Activated CD8-positive, alpha-beta memory T cell treated with anti-CD3 and anti-CD28 coated beads for 36 hours (primary cell): ENCODE results near the gene CMYA5. TPM values are rescaled to one million over a fixed set of nuclear protein-coding genes. Genes with fewer than 3 reads are reported as not detected.

Experiments used
- CTCF ChIA-PET: fragments of 350-600 bp; sonication (Branson Sonifier 250); formaldehyde crosslinking; loops from one replicate; lab custom pipeline; 2021; ENCODE audit warnings: antibody characterized with exemption; lab: Charles Lee
- POLR2A ChIA-PET: fragments of 350-600 bp; sonication (Branson Sonifier 250); formaldehyde crosslinking; loops from one replicate; lab custom pipeline; 2021; ENCODE audit warnings: antibody characterized with exemption; lab: Charles Lee
- total RNA-seq, 2 experiments: library from RNA; stranded (reverse); gene quantifications; one replicate each; pipeline ENCODE4 v1.2.3, GENCODE V29; 2021

Gene CMYA5
- total RNA-seq, 2 experiments from 2014 or later, result 0.10 to 0.19 TPM

DNA sequence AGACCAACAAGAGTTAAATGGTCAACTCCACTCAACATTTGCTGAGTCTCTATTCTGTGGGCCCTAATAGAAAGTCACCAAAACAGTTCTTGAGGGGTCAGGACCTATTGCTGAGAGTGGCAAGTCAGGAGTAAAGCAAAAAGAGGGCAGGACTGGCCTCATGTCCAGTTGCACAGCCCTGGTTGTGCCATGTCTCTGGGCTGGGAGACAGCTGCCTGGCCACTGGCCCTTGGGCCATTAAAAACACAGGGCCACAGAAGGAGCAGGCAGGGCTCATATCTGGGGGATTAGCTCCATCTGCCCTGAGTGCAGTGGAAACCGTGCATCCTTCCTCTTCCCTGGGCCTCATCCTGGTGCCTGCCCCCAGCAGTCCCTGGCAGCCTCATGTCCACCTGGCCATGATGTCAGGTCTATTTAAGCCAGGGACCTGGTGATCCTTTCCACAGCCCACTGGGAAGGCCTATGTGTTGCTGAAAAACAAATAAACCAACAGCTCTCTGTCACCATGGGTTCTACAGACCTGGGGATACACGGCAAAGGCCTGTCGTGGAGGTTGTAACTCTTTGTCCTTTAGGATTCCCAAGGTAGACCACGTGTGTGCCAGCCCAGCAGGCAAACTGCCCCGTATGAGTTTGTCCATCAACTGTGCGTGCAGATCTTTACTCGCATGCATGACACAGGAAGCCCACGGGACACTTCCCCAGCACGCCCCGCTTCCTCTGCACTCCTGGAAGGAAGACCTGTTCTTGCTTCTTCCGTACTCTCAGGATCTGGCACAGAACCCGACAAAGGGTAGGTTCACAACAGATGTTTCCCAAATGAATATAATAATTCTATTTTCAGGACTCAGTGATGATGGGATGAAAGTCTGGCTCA, 152.6 kb downstream of the CMYA5 start:
- CTCF ChIA-PET, result no interaction called here
- POLR2A ChIA-PET, result no interaction called here

- CTCF ChIA-PET, result no interaction called here
- POLR2A ChIA-PET, result no interaction called here
Observed at GRCh38 chr5:79842991-79843390, 153.4 kb downstream of the CMYA5 start.

GRCh38 chr5:79843450-79844388, 154.1 kb downstream of the CMYA5 start:
- CTCF ChIA-PET, result no interaction called here
- POLR2A ChIA-PET, result no interaction called here

- POLR2A ChIA-PET, result no interaction called here
- CTCF ChIA-PET, result no interaction called here
Observed at GRCh38 chr5:79844571-79844970, 154.9 kb downstream of the CMYA5 start.

DNA sequence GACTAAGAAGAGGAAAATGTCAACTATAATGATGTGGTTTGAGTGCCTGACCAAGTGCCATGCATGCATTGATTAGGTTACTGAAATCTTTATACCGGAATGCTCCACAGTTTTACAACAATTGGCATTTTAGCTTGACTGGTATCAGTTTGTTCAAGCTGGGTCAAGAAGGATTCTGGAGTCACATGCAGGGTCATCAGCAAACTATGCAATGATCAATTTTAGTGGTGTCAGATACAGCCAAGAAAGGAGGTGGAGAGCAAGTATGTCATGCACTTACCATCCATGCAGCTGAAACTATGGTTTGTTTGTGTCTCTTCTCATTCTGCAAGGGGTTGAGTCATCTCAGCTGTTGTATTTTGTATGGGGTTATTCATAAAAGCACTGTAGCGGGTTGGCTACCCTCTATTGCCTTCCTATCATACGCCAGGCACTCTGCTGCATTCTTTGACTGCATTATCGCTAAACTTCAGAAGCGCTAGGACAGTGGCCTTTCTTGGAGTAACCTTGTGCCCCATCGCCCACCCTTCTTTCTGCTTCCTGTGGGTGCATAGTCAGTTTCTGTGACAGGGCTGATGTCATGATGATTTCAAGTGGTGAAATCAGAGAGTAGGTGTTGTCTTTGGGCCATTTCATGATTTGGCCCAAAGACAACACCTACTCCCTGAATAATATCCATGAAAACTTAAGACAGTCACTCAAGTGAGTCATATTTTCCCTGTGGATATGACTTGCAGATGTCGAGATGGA, 156.0 kb downstream of the CMYA5 start:
- CTCF ChIA-PET, result no interaction called here
- POLR2A ChIA-PET, result interaction anchor here (0.7 to 1.0 kb wide), 2 partner anchors 9 to 139 kb away, joined by 3 read pairs; no protein-coding TSS in a partner anchor

DNA sequence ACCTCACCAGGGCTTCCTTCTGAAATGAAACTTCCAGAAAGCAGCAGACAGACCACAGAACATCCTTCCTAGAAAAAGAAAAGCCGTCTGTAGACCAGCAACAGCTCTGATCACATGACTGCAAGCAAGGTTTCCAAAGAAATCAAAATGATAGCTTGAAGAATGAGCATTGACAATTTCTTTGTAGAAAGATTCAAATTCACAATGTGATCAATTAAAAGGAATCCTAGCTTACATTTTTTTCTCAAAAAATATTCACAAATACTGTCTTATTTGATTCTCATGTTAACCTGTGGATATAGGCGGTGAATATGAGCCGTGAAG, 156.5 kb downstream of the CMYA5 start:
- POLR2A ChIA-PET, result interaction anchor here (0.7 kb wide), 1 partner anchor 8 kb away, joined by 3 read pairs; no protein-coding TSS in a partner anchor
- CTCF ChIA-PET, result no interaction called here

- CTCF ChIA-PET, result no interaction called here
Observed at GRCh38 chr5:79847561-79847960, 157.9 kb downstream of the CMYA5 start.

DNA sequence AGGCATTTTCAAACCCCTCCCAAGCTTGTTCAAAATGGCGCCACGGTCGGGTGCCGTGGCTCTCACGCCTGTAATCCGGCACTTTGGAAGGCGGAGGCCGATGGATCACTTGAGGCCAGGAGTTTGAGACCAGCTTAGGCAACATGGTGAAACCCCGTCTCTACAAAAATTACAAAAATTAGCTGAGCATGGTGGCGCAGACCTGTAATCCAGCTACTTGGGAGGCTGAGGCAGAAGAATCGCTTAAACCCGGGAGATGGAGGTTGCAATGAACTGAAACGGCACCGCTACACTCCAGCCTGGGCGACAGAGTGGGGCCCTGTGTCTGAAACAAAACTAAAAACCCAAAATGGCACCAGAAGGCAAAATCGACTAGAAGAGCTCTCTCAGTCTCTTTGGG, 159.4 kb downstream of the CMYA5 start:
- ChIA-PET CTCF (no interaction called here), POLR2A (no interaction called here)

More at GRCh38 chr5:79847561-79847960, 157.9 kb downstream of the CMYA5 start:
- POLR2A ChIA-PET, result no interaction called here

Other genes starting within 250 kb of the CMYA5 start
- gene HOMER1, start 175.7 kb upstream of the CMYA5 start, total RNA-seq, result 10 to 100 TPM; 10.3 to 13.0 TPM
- 10 to 100 TPM; 63.3 to 66.6 TPM for gene TENT2, start 77.4 kb upstream of the CMYA5 start, total RNA-seq